ENCODE data around the gene VSTM2B.

VSTM2B gene

DNA sequence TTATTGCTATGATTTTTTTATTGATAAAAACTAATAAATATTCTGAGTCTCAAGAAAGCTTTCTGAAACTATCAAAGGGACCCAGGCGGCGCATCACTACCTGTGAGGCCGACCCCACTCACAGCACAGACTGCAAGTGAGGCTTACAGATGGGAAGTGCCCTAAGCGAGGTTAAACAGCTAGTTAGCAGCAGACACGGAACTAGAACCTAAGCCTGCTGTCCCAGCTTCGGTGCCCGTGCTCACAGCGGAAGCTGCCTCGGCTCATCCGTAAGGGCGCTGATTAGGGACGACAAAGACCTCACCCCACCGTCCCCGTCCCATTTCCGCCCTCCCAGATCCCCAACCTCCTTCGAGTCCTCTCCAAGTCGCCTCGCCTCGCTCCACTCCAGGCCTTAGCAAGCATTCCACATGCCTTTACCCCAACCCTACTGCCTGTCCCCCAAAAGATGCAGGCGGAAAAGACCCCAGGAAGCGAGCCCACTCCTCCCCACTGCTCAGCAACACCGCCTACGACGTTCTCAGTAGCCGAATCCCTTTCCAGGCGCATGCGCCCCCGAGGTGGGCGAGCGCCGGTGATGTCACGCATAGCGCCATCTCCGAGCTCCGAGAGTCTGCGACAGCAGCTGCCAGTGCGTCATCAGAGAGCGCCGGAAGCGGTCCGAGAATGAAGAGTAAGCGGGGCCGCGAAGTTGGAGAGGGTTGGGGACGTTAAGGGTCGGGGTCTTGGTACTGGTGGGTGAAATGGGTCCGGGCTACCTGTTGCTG is 80.0 kb downstream of the VSTM2B start, which contains the start of gene POP4:
TSS of gene POP4 (plus strand) at position 631 of the 767 bp plus-strand sequence. CDS start at position 667, 36 bp downstream.
- peak; percentile 76 for DNase-seq

DNA sequence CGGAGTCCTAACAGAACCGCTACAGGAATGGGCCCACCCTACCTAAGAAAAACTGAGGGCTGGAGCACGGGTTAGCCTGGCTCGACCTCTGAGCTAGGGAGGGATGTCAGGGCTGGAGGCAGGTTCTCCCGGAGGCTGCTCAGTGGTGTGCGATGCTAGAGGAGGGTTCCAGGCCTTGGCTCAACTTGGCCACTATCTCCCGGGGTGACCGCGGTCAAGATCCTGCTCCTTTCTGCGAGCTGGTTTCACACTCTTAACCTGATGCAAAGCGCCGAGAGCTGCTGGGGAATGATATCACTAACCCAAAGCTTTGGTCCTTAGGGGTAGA is 80.6 kb downstream of the VSTM2B start:
- DNase-seq = no peak

DNA sequence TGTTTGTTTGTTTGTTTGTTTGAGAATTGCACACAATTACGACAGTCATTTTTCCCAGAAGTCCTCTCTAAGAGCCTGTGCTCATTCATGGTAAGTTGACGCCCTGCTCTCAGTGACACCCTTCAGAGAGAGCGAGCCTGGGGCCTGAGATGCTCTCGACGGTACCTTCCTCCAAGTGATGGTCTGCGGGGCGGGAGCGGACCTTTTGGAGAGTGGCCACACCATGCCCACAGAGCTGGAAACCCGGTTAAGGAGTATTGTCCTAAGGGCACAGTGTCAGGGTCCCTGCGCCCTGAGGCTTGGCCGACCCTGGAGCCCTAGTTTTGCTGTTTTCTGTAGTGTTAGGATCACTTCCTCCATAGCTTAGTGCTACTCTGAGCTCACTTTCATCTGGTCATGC is 83.8 kb downstream of the VSTM2B start:
- DNase-seq = no peak

DNA sequence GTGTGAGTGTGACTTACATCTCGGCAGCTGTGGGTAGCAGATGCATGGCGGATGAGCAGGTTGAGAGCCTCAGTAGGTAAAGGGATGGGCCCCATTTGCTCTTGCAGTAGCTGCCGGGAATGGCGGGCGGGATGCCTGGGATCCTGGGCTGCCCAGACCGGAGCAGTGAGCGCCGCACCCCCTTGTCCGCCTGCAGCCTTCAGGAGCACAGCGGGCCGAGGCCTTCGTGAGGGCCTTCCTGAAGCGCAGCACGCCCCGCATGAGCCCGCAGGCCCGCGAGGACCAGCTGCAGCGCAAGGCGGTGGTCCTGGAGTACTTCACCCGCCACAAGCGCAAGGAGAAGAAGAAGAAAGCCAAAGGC is 84.4 kb downstream of the VSTM2B start:
- no peak for DNase-seq

DNA sequence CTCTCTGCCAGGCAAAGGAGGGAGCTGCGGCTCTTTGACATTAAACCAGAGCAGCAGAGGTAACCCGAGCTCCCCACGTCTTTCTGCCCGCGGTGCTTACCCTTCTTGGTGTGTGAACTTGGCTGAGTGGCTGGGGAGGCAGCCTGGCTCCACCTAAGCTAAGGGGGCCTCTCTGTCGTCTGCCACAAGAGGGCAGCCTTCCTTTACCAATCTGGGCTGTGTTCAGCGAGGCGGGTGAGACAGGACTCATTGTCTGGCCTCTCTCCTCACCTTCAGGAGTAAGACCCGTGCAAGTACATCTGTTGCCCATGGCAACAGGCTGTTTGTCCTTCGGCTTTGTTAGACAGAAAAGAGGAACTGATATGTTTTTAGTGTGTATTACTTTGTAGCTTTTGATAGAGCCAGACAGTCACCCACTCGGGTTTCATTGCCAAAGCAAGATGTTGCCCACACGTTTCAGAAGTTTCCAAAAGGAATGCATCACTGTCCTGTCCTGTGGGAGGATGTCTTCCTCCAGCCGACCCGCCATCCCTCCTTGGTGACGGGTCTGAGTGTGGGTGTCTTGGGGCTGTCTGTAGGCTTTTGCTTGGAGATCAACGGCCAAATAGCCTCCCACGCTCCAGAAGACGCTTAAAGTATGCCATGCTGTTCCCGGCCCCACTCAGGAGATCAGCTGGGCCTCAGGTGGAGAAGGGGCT is 84.9 kb downstream of the VSTM2B start:
- DNase-seq = peak; percentile 38

DNA sequence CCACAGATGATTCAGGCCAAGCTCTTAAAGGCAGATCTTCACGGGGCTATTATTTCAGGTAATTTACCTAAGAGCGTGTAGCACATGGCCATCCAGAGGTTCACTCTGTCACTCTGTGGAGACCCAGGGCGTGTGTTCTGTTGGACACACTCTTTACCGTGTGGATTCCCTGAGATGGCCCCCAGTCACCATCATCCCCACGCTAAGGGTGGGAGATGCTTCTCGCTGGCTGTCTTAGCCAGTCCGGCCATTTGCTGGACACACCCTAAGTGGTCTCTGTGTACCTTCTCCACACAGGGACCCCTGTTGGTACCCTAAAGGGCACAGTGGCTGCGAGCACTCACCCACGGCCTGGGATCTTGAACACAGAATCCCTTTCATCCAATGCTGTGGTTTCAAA is 86.3 kb downstream of the VSTM2B start:
- DNase-seq = no peak

DNA sequence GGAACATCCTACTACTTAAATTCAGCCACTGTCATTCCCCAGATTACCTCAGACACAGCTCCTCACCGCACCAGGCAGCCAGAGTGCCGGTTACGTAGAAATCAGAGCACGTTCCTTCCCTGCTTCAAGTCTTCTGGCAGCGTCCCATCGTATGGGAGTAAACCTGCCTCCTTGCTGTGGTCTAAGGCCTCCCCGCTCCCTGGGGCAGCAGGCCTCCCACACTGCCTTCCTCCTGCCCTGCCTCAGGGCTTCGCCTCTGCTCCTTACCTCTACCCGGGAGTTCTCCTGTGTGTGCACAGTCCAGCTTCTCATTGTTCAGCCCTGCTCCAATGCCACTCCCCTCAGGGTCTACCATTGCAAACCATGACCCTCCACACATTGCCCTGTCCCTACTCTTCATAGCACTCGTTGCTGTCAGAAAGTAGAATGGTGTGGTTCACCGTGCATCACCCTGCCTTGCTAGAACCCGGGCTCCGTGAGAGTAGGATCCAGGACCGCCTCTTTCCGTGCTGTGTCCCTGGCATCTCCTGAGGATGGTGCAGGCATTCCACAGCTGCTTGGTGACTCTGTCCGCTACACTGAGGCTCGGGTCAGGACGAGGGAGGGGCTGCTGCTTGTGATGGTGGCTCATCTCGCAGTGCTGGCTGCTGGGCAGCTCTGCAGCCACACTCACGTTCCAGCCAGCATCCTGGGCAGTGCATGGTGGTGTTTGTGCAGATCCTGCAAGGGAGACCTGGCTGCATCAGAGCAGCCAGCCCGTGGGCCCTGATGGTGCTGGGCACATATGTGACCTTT is 87.2 kb downstream of the VSTM2B start:
- DNase-seq = no peak

DNA sequence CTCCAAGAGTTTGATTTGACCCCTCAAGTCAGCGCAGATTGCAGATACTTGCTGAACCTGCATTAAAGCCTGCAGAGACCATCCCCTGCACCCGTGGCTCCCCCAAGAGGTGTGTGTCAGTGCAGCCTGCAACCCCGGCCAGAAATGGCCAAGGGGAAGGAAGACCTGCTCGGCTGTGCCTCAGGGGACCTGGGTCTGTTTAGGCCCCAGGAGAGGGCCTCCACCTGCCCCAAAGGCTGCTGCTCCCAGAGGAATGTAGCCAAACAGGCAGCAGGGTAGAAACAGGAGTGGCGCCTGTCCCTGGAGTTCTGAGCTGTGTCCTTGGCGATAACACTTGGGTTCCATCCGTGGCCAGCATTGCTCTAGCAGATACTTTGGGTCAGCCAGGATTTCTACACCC is 88.3 kb downstream of the VSTM2B start:
- no peak for DNase-seq

Data from NCI-H510A treated with DMSO at 0.1 percent for 48 hours (cell line).